ENCODE measurements around the gene ZNF385C.

DNA sequence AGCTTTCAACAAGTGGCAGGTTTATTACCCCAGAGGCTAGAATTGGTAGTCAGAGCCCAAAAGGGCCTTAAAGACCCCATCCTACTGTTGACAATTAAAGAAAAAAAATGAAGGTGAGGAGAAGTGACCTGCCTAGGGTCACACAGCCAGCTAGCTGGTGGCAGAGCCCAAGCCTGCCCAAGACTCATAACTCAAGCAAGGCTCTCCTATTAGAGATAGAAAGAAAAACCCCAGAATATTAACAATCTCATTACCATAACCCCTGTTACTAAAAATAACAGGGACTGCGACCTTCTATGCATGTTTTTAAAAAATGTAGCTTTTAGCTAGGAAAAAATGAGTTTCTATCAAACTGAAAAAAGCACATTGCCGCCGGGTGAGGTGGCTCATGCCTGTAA lies 38.4 kb upstream of the ZNF385C start:
- TF ChIP-seq BHLHE40 (IDR thresholded peaks at IDR 0.05; ENCODE audit: low read depth, low read length), result no peak
- TF ChIP-seq JUN (IDR thresholded peaks at IDR 0.05), result no peak
- no peak for TF ChIP-seq RAD21 (conservative IDR thresholded peaks at IDR 0.05 in 1 of 2, IDR thresholded peaks at IDR 0.05 in 1 of 2)
- no peak for TF ChIP-seq ESRRA (IDR thresholded peaks at IDR 0.05; ENCODE audit: borderline replicate concordance, low read length)
- no peak for TF ChIP-seq SMC3 (IDR thresholded peaks at IDR 0.05)
- TF ChIP-seq, protein P1, sequence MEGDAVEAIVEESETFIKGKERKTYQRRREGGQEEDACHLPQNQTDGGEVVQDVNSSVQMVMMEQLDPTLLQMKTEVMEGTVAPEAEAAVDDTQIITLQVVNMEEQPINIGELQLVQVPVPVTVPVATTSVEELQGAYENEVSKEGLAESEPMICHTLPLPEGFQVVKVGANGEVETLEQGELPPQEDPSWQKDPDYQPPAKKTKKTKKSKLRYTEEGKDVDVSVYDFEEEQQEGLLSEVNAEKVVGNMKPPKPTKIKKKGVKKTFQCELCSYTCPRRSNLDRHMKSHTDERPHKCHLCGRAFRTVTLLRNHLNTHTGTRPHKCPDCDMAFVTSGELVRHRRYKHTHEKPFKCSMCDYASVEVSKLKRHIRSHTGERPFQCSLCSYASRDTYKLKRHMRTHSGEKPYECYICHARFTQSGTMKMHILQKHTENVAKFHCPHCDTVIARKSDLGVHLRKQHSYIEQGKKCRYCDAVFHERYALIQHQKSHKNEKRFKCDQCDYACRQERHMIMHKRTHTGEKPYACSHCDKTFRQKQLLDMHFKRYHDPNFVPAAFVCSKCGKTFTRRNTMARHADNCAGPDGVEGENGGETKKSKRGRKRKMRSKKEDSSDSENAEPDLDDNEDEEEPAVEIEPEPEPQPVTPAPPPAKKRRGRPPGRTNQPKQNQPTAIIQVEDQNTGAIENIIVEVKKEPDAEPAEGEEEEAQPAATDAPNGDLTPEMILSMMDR (IDR thresholded peaks at IDR 0.05), result no peak
- no peak for TF ChIP-seq ZC3H11A (IDR thresholded peaks at IDR 0.05)
- TF ChIP-seq, protein P2, sequence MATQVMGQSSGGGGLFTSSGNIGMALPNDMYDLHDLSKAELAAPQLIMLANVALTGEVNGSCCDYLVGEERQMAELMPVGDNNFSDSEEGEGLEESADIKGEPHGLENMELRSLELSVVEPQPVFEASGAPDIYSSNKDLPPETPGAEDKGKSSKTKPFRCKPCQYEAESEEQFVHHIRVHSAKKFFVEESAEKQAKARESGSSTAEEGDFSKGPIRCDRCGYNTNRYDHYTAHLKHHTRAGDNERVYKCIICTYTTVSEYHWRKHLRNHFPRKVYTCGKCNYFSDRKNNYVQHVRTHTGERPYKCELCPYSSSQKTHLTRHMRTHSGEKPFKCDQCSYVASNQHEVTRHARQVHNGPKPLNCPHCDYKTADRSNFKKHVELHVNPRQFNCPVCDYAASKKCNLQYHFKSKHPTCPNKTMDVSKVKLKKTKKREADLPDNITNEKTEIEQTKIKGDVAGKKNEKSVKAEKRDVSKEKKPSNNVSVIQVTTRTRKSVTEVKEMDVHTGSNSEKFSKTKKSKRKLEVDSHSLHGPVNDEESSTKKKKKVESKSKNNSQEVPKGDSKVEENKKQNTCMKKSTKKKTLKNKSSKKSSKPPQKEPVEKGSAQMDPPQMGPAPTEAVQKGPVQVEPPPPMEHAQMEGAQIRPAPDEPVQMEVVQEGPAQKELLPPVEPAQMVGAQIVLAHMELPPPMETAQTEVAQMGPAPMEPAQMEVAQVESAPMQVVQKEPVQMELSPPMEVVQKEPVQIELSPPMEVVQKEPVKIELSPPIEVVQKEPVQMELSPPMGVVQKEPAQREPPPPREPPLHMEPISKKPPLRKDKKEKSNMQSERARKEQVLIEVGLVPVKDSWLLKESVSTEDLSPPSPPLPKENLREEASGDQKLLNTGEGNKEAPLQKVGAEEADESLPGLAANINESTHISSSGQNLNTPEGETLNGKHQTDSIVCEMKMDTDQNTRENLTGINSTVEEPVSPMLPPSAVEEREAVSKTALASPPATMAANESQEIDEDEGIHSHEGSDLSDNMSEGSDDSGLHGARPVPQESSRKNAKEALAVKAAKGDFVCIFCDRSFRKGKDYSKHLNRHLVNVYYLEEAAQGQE (IDR thresholded peaks at IDR 0.05), result no peak
- TF ChIP-seq, protein P3, sequence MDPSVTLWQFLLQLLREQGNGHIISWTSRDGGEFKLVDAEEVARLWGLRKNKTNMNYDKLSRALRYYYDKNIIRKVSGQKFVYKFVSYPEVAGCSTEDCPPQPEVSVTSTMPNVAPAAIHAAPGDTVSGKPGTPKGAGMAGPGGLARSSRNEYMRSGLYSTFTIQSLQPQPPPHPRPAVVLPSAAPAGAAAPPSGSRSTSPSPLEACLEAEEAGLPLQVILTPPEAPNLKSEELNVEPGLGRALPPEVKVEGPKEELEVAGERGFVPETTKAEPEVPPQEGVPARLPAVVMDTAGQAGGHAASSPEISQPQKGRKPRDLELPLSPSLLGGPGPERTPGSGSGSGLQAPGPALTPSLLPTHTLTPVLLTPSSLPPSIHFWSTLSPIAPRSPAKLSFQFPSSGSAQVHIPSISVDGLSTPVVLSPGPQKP (IDR thresholded peaks at IDR 0.05; ENCODE audit: low read depth, low read length), result no peak
- TF ChIP-seq, protein P4, sequence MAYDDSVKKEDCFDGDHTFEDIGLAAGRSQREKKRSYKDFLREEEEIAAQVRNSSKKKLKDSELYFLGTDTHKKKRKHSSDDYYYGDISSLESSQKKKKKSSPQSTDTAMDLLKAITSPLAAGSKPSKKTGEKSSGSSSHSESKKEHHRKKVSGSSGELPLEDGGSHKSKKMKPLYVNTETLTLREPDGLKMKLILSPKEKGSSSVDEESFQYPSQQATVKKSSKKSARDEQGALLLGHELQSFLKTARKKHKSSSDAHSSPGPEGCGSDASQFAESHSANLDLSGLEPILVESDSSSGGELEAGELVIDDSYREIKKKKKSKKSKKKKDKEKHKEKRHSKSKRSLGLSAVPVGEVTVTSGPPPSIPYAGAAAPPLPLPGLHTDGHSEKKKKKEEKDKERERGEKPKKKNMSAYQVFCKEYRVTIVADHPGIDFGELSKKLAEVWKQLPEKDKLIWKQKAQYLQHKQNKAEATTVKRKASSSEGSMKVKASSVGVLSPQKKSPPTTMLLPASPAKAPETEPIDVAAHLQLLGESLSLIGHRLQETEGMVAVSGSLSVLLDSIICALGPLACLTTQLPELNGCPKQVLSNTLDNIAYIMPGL (CRISPR knock-in tag; IDR thresholded peaks at IDR 0.05; ENCODE audit: borderline replicate concordance), result no peak
- TF ChIP-seq PHF8 (IDR thresholded peaks at IDR 0.05; ENCODE audit: borderline replicate concordance, low read depth), result no peak
- no peak for TF ChIP-seq HDAC2 (IDR thresholded peaks at IDR 0.05)
